GM18526 (cell line): Measurements from ENCODE around the gene LDHA.

Experiments used
- POLR2A ChIP-seq: IDR thresholded peaks from 3 replicates; pipeline ENCODE4 v1.6.1; 2011; ENCODE audit not compliant: insufficient read length; ENCODE audit errors: extremely low read depth

LDHA gene

DNA sequence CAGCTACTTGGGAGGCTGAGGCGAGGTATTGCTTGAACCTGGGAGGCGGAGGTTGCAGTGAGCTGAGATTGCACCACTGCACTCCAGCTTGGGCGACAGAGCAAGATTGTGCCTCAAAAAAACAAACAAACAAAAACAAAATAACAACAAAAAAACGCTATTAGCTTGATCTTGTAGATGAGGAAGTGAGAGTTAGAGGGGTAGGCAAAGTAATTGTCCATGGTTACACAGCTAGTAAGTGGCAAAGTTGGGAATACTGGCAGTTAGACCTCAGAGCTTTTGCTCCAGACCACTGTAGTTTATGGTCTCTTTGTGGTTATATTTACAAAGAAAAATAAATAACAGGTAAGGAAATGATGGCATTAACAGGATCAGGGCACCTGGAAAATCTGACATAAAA lies 32.9 kb downstream of the LDHA start:
- no peak for TF ChIP-seq POLR2A

DNA sequence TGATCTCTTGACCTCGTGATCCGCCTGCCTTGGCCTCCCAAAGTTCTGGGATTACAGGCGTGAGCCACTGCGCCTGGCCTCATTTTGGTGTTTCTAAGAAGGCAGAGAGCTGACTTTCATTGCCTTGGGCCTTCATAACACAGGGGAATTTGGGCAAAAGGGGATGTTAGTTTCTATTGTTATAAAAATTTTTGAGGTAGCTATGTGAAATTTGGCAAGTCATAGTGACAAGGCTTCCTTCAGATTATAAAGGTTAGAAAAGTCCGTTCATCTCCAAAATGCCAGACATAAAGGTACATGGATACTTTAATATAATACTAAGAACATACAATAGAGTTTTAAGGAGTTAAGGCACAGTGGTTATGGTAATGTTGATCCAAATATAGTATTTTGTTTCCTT lies 35.0 kb downstream of the LDHA start:
- no peak for TF ChIP-seq POLR2A

DNA sequence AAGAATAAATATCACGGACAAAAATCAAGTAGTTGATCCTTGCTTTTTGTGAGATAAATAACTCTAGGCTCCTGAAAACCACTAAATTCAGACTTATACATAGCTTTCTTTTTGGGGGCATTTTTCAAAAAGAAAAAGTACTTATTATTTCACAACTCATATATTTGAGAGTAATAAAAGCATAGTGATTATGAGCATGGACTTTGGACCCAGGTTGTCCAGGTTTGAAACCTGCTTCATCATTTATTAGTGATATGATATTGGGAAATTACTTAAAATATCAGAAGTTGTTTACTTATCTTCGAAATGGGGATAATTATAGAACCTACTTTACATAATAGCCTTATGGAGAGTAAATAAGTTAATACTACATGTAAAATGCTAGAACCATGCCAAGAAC lies 44.3 kb downstream of the LDHA start:
- TF ChIP-seq POLR2A: no peak

DNA sequence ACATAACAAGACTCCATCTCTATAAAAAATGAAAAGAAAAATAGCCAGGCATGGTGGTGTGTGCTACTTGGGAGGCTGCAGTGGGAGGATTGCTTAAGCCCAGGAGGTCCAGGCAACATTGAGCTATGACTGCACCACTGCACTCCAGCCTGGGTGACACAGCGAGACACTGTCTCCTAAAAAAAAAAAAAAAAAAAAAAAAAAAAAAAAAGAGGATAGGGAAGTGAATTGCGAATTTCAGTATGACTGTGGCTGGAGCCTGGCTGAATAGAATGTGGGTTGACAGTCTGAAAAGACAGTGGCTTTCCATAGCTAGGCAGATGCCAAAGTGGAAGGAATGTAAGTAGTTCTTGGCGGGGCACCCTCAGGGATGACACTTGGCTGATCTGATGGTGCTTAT lies 54.9 kb downstream of the LDHA start:
- TF ChIP-seq POLR2A: no peak

DNA sequence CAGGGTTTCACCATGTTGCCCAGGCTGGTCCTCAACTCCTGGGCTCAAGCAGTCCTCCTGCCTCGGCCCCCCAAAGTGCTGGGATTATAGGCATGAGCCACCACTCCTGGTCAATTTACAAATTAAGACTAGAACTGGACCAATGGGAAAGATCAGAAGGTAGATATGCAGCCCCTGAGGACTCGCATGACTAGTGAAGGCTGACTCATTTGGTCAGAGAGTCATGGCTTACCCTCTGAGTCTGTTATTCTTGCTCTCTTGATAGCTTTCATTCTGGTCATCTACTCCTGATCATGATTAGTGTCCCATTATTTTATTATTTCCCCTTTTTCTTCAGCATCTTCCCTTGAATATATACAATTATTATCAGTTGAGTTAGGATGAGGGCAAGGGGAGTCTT lies 58.6 kb downstream of the LDHA start:
- TF ChIP-seq POLR2A: no peak

DNA sequence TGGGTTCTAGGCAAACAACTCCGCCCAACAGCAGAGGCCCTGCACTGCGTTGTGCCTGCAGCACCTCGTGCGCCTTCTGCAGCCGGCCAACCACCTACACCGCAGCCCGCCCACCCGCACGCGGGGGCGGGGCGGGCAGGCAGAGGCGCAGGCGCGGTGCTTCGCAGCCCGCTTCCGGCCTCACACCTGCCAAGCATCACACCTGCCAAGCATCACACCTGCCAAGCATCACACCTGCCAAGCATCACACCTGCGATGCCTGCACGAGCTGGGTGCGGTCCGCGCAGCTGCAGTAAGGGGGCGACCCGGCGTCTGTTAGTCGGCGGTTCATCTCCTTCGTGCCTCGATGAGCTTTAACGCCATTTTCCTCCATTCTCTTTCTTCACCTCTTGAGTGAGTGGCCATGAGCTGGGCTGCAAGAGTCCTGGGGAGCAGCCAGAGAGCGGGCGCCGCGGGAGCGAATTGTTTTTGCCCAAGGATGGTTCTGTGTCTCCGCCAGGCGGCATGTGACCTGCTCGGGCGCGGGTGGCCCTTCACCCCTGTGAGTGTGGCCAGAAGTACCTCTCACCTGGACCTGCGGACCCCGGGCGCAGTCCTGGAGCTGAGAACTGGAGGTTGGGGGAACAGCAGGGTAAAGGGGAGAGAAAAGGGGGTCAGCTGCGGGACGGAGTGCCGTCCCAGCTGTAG lies 61.5 kb downstream of the LDHA start, which contains the start of gene LDHAL6A:
LDHAL6A (plus strand) TSS at position 171 of the 687 bp plus-strand sequence. CDS start 825 bp downstream, outside the sequence.
- no peak for TF ChIP-seq POLR2A

DNA sequence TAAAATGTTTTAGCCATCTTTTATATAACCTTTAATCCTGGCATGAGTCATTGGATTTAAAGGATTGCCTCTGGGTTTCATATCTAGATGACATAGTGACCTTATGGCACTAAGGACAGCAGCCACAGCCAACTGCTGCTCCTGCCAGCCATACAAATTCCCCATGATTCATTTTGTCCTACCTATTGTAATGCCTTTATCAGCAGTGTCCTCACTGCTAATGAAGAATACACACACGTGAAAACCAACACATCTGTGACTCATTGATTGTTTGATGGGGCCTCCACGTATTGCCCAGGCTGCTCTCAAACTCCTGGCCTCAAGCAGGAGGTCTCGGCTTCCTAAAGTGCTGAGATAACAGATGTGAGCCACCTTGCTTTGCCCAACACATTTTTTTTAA lies 63.1 kb downstream of the LDHA start:
- no peak for TF ChIP-seq POLR2A
